Brain microvascular endothelial cell (primary cell): ENCODE data around the gene TNIP1.

Experiments used
- DNase-seq: peaks from one replicate; pipeline ENCODE4 v3.0.0-alpha.2; 2020
- H3K27ac ChIP-seq: fragments of 250-450 bp; sonication (Bioruptor Pico); 2 replicates; pipeline ENCODE4 v1.5.1; 2020; ENCODE audit warnings: mild to moderate bottlenecking, moderate library complexity
- H3K27me3 ChIP-seq: fragments of 250-450 bp; sonication (Bioruptor Pico); replicated peaks from 2 replicates; pipeline ENCODE4 v1.5.1; 2020; ENCODE audit warnings: mild to moderate bottlenecking
- H3K36me3 ChIP-seq: fragments of 250-450 bp; sonication (Bioruptor Pico); replicated peaks from 2 replicates; pipeline ENCODE4 v1.5.1; 2020; ENCODE audit warnings: mild to moderate bottlenecking
- H3K4me3 ChIP-seq: 2 replicates; pipeline ENCODE4 v1.5.1; 2011; ENCODE audit warnings: low read depth, mild to moderate bottlenecking, control low read depth, low read length, moderate library complexity
- CTCF ChIP-seq: IDR thresholded peaks from 2 replicates; pipeline ENCODE4 v1.5.1; 2011; ENCODE audit warnings: low read depth, mild to moderate bottlenecking, moderate library complexity, low read length, control low read depth, inconsistent platforms; ENCODE audit errors: missing control alignments
- in situ Hi-C: cut with HindIII; loops from 2 replicates; pipeline ENCODE4 v1.10.0; 2017; ENCODE audit warnings: low sequenced_read_pairs, low pct_ligation_motif_present

TNIP1 gene

GRCh38 chr5:151066920-151067319 lies 13.9 kb downstream of the TNIP1 start:
- in situ Hi-C loops: no loop called here
- TF ChIP-seq CTCF: no peak
- peaks cover 16% of the 10 kb centered on the region for H3K36me3 ChIP-seq

GRCh38 chr5:151065609-151066008 lies 15.2 kb downstream of the TNIP1 start:
- H3K27me3 ChIP-seq: no peaks in the 10 kb centered on the region
- TF ChIP-seq CTCF: no peak
- peaks cover 28% of the 10 kb centered on the region for H3K36me3 ChIP-seq
- in situ Hi-C loops: no loop called here
- no peak overlapping the region for H3K27ac ChIP-seq
- DNase-seq: no peak
- no peak overlapping the region for H3K4me3 ChIP-seq

More at GRCh38 chr5:151066920-151067319, 13.9 kb downstream of the TNIP1 start:
- DNase-seq: no peak
- Histone ChIP-seq H3K4me3 (no peak overlapping the region), H3K27ac (no peak overlapping the region), H3K27me3 (no peaks in the 10 kb centered on the region)

- TF ChIP-seq CTCF: no peak
- Histone ChIP-seq H3K27me3 (no peaks in the 10 kb centered on the region), H3K36me3 (peaks cover 34% of the 10 kb centered on the region), H3K4me3 (no peak overlapping the region), H3K27ac (no peak overlapping the region)
- in situ Hi-C loops: no loop called here
- DNase-seq: no peak
Measured at GRCh38 chr5:151064916-151065499, 15.8 kb downstream of the TNIP1 start.

GRCh38 chr5:151063142-151063989 lies 17.5 kb downstream of the TNIP1 start:
- peaks cover 43% of the 10 kb centered on the region for H3K36me3 ChIP-seq
- peak; percentile 93 for DNase-seq
- no peaks in the 10 kb centered on the region for H3K27me3 ChIP-seq
- peak overlapping the region; percentile 74 for H3K27ac ChIP-seq
- H3K4me3 ChIP-seq: no peak overlapping the region
- no peak for TF ChIP-seq CTCF
- in situ Hi-C loops: no loop called here

- TF ChIP-seq CTCF: no peak
- no peak overlapping the region for H3K4me3 ChIP-seq
- in situ Hi-C loops: no loop called here
- H3K27me3 ChIP-seq: no peaks in the 10 kb centered on the region
- DNase-seq: no peak
- peak overlapping the region; percentile 74 for H3K27ac ChIP-seq
- H3K36me3 ChIP-seq: peaks cover 41% of the 10 kb centered on the region
Measured at GRCh38 chr5:151062405-151063141, 18.3 kb downstream of the TNIP1 start.
